ENCODE results near the gene SMG6. TPM values are rescaled to one million over a fixed set of nuclear protein-coding genes. Genes with fewer than 3 reads are reported as not detected.

SMG6 gene
- total RNA-seq, 1 experiment from 2014 or later: 33.8 TPM

- no peak for DNase-seq
- ChIA-PET POLR2A (no interaction called here), CTCF (interaction anchor here (0.7 kb wide), 1 partner anchor 172 kb away, joined by 3 read pairs; no protein-coding TSS in a partner anchor)
- Mint-ChIP-seq H3K4me1 (ENCODE audit: low read depth, unreplicated experiment) (no peaks in the 10 kb centered on the region), H3K9me3 (ENCODE audit: unreplicated experiment) (no peaks in the 10 kb centered on the region), H3K4me3 (ENCODE audit: unreplicated experiment) (no peak overlapping the region), H3K27me3 (ENCODE audit: insufficient read depth, unreplicated experiment) (no peaks in the 10 kb centered on the region), H3K36me3 (ENCODE audit: insufficient read depth, unreplicated experiment) (peaks cover 46% of the 10 kb centered on the region), H3K27ac (ENCODE audit: unreplicated experiment) (no peak overlapping the region)
- no TSS peak for BruUV-seq (replicated peaks)
- Histone ChIP-seq H3K9me3 (no peaks in the 10 kb centered on the region), H3K4me1 (no peaks in the 10 kb centered on the region), H3K27me3 (replicated peaks; ENCODE audit: control insufficient read depth, insufficient read depth, low read length) (no peaks in the 10 kb centered on the region), H3K4me3 (ENCODE audit: low read depth, low read length) (no peak overlapping the region), H3K36me3 (ENCODE audit: control insufficient read depth, insufficient read depth, low read length) (peaks cover 6% of the 10 kb centered on the region)
- intact Hi-C loops (cut with micrococcal nuclease; ENCODE audit: unreplicated experiment): loop anchor here (10.0 kb wide), 1 partner anchor 225 kb away; the partner anchor contains the start of gene HIC1
- TF ChIP-seq, protein P1, sequence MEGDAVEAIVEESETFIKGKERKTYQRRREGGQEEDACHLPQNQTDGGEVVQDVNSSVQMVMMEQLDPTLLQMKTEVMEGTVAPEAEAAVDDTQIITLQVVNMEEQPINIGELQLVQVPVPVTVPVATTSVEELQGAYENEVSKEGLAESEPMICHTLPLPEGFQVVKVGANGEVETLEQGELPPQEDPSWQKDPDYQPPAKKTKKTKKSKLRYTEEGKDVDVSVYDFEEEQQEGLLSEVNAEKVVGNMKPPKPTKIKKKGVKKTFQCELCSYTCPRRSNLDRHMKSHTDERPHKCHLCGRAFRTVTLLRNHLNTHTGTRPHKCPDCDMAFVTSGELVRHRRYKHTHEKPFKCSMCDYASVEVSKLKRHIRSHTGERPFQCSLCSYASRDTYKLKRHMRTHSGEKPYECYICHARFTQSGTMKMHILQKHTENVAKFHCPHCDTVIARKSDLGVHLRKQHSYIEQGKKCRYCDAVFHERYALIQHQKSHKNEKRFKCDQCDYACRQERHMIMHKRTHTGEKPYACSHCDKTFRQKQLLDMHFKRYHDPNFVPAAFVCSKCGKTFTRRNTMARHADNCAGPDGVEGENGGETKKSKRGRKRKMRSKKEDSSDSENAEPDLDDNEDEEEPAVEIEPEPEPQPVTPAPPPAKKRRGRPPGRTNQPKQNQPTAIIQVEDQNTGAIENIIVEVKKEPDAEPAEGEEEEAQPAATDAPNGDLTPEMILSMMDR (IDR thresholded peaks at IDR 0.05; ENCODE audit: insufficient read depth in 1 of 2, low read depth in 1 of 2, low read length in 1 of 2, severe bottlenecking in 1 of 2, unreplicated experiment in 1 of 2): no peak
These were observed 23.9 kb downstream of the SMG6 start for GRCh38 chr17:2279707-2280106.

GRCh38 chr17:2277429-2278170, 26.0 kb downstream of the SMG6 start:
- no peaks in the 10 kb centered on the region for H3K9me3 Mint-ChIP-seq (ENCODE audit: unreplicated experiment)
- no TSS peak for BruUV-seq (replicated peaks)
- intact Hi-C loops (cut with micrococcal nuclease; ENCODE audit: unreplicated experiment): no loop called here
- H3K36me3 ChIP-seq (ENCODE audit: control insufficient read depth, insufficient read depth, low read length): peaks cover 4% of the 10 kb centered on the region; the same call in 1 of the 2 replicates
- H3K27me3 ChIP-seq (replicated peaks; ENCODE audit: control insufficient read depth, insufficient read depth, low read length): no peaks in the 10 kb centered on the region
- H3K36me3 Mint-ChIP-seq (ENCODE audit: insufficient read depth, unreplicated experiment): peaks cover 34% of the 10 kb centered on the region
- H3K9me3 ChIP-seq: no peaks in the 10 kb centered on the region
- H3K27me3 Mint-ChIP-seq (ENCODE audit: insufficient read depth, unreplicated experiment): no peaks in the 10 kb centered on the region
- H3K4me1 ChIP-seq: no peaks in the 10 kb centered on the region
- no peak overlapping the region for H3K27ac Mint-ChIP-seq (ENCODE audit: unreplicated experiment)
- TF ChIP-seq, protein P1 (IDR thresholded peaks at IDR 0.05; ENCODE audit: insufficient read depth in 1 of 2, low read depth in 1 of 2, low read length in 1 of 2, severe bottlenecking in 1 of 2, unreplicated experiment in 1 of 2): no peak
- DNase-seq: no peak
- POLR2A ChIA-PET: no interaction called here
- CTCF ChIA-PET: no interaction called here
- H3K4me3 Mint-ChIP-seq (ENCODE audit: unreplicated experiment): no peak overlapping the region
- H3K4me1 Mint-ChIP-seq (ENCODE audit: low read depth, unreplicated experiment): no peaks in the 10 kb centered on the region
- H3K4me3 ChIP-seq (ENCODE audit: low read depth, low read length): no peak overlapping the region

DNA sequence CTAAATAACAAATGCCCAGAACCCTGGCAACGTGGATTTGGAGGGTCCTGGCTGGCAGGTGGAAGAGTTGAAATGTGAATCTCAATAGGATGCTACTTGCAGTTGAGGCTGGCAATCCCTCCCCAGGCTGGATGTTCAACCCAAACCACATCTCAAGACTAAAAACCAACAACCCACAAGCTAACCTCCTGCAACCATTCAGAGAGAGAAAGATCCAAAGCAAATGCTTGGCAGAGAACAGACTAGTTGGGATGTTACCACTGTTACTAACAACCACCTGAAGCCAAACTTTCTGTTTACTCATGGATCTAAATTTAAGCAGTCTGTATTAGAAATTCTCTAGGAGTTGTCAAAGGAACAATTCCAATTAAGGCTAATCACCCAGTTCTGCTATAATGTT, 27.9 kb downstream of the SMG6 start:
- Mint-ChIP-seq H3K4me1 (ENCODE audit: low read depth, unreplicated experiment) (no peaks in the 10 kb centered on the region), H3K36me3 (ENCODE audit: insufficient read depth, unreplicated experiment) (peaks cover 16% of the 10 kb centered on the region), H3K9me3 (ENCODE audit: unreplicated experiment) (no peaks in the 10 kb centered on the region), H3K27ac (ENCODE audit: unreplicated experiment) (no peak overlapping the region), H3K4me3 (ENCODE audit: unreplicated experiment) (no peak overlapping the region), H3K27me3 (ENCODE audit: insufficient read depth, unreplicated experiment) (no peaks in the 10 kb centered on the region)
- Histone ChIP-seq H3K27me3 (replicated peaks; ENCODE audit: control insufficient read depth, insufficient read depth, low read length) (no peaks in the 10 kb centered on the region), H3K9me3 (no peaks in the 10 kb centered on the region), H3K4me1 (no peaks in the 10 kb centered on the region), H3K4me3 (ENCODE audit: low read depth, low read length) (no peak overlapping the region), H3K36me3 (ENCODE audit: control insufficient read depth, insufficient read depth, low read length) (no peaks in the 10 kb centered on the region)
- intact Hi-C loops (cut with micrococcal nuclease; ENCODE audit: unreplicated experiment): no loop called here
- DNase-seq: no peak
- TF ChIP-seq, protein P1 (IDR thresholded peaks at IDR 0.05; ENCODE audit: insufficient read depth in 1 of 2, low read depth in 1 of 2, low read length in 1 of 2, severe bottlenecking in 1 of 2, unreplicated experiment in 1 of 2): no peak
- ChIA-PET POLR2A (no interaction called here), CTCF (interaction anchor here (1.0 kb wide), 1 partner anchor 31 kb away, joined by 4 read pairs; no protein-coding TSS in a partner anchor)
- BruUV-seq (replicated peaks): no TSS peak
